ENCODE results near the gene TCEAL4.
"Not testable (repeated sequence)": the region's sequence is repeated elsewhere in the genome, so short reads cannot be mapped to it uniquely, and the experiment has no call there.

TCEAL4 gene

GRCh38 chrX:103585411-103586313 is at the start of gene TCEAL4:
Gene TCEAL4, plus strand, starts transcription at chrX:103585515. Its CDS starts 1,161 bp downstream, at chrX:103586676.
- DNase-seq: peak in 2 of 4 experiments; percentile 4 to 13

GRCh38 chrX:103536071-103536470 is 49.2 kb upstream of the TCEAL4 start:
- DNase-seq: no peak

GRCh38 chrX:103536732-103537131 is 48.6 kb upstream of the TCEAL4 start:
- DNase-seq: no peak

GRCh38 chrX:103537871-103538387 is 47.4 kb upstream of the TCEAL4 start:
- DNase-seq: no peak

GRCh38 chrX:103538728-103539127 is 46.6 kb upstream of the TCEAL4 start:
- no peak for DNase-seq

GRCh38 chrX:103539695-103540094 is 45.6 kb upstream of the TCEAL4 start:
- DNase-seq: no peak

- no peak for DNase-seq
Observed at GRCh38 chrX:103540145-103540544, 45.2 kb upstream of the TCEAL4 start.

GRCh38 chrX:103549916-103550315 is 35.4 kb upstream of the TCEAL4 start:
- DNase-seq: no peak

GRCh38 chrX:103550415-103551051 is 34.8 kb upstream of the TCEAL4 start:
- no peak for DNase-seq

- DNase-seq: no peak
Observed at GRCh38 chrX:103552236-103552635, 33.1 kb upstream of the TCEAL4 start.

- DNase-seq: peak; percentile 2 to 18 (median 4)
Observed at GRCh38 chrX:103554687-103555424, 30.5 kb upstream of the TCEAL4 start.

- no peak for DNase-seq
Observed at GRCh38 chrX:103556963-103557612, 28.2 kb upstream of the TCEAL4 start.

- DNase-seq: no peak
Observed at GRCh38 chrX:103560256-103560655, 25.1 kb upstream of the TCEAL4 start.

GRCh38 chrX:103562801-103563200 is 22.5 kb upstream of the TCEAL4 start:
- no peak for DNase-seq

GRCh38 chrX:103565197-103565596 is 20.1 kb upstream of the TCEAL4 start:
- no peak for DNase-seq

- DNase-seq: no peak
Observed at GRCh38 chrX:103565752-103566151, 19.6 kb upstream of the TCEAL4 start.

- no peak for DNase-seq
Observed at GRCh38 chrX:103571121-103571520, 14.2 kb upstream of the TCEAL4 start.

- no peak for DNase-seq
Observed at GRCh38 chrX:103571726-103572125, 13.6 kb upstream of the TCEAL4 start.

GRCh38 chrX:103573202-103573601 is 12.1 kb upstream of the TCEAL4 start:
- DNase-seq: no peak

GRCh38 chrX:103584596-103584995 is 719 bp upstream of the TCEAL4 start:
- DNase-seq: no peak

- no peak for DNase-seq
Observed at GRCh38 chrX:103586314-103586646, 965 bp downstream of the TCEAL4 start.

GRCh38 chrX:103586659-103587058 is 1.3 kb downstream of the TCEAL4 start:
- no peak for DNase-seq

GRCh38 chrX:103592295-103592694 is 7.0 kb downstream of the TCEAL4 start:
- DNase-seq: not testable (repeated sequence)

All from activated naive CD4-positive, alpha-beta T cell (primary cell).